Fibroblast of mammary gland (primary cell): ENCODE measurements around the gene FAM83G.

Source experiments
- DNase-seq: peaks from one replicate; pipeline ENCODE4 v3.0.0-alpha.2; 2010; ENCODE audit warnings: low read depth
- H3K4me3 ChIP-seq: 2 replicates; pipeline ENCODE4 v1.5.1; 2011; ENCODE audit warnings: low read depth, mild to moderate bottlenecking, low read length, moderate library complexity; ENCODE audit not compliant: control insufficient read depth
- CTCF ChIP-seq: conservative IDR thresholded peaks from 2 replicates; pipeline ENCODE4 v1.5.1; 2011; ENCODE audit warnings: low read depth, low read length, inconsistent platforms; ENCODE audit not compliant: control insufficient read depth, insufficient read depth

The FAM83G gene

DNA sequence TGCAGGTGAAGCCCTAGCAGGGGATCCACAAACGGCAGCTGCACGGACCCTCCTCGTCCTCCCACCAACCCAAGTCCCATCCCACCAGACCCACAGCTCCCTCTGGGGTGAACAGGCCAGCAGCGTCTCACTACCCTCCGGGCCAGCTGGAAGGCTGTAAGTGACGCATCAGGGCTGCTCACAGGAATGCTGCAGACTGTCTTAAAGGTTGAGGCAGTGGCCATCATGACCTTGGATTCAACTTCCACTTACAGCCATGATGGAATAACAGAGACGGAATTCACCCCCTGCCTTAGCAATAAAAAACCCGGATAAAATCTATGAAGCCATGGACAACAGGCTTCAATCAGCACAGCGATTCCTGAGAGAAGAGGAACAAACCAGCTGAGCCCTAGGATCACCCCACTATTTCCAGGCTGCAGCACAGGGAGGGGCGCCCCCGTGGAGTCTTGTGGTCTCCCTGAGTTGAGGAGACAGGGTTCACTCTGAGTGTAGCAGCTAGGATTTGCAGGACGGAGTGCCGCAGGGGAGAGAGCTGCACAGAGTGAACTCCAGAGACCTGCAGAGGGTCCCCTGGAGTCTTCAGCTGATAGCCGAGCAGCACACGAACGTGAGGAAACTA lies 10.5 kb downstream of the FAM83G start:
- no peak for TF ChIP-seq CTCF
- no peak for DNase-seq
- H3K4me3 ChIP-seq: no peak overlapping the region

DNA sequence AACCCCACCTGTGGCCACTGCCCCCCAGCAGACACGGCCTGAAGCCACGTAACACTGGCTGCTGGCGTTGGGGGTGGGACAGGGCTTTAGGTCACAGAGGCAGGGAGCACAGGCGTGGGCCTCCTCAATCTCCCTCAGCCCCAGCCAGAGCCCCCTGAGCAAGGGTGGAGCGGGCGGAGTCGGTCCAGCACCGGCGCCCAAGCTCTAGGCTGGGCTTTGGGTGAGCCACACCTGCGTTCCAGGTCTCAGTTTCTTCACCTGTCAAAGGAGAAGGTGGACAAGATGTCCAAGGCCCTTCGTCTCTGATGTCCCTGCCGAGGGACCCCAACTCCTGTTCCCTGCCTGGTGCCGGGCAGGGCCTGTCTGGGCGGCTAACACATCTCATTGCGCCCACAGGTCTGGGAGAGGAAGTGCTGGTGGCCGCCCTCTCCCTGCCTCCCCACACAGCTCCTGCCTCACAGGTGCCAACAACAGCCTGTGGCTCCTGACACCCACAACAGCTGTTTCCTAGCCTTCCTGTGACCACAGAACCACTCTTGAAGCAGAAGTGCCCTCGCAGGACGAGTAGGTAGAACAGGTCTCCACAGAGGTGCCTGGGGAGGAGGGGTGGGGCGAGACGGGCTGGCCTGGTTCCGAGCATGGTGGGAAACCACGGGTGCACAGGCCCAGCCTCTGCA lies 12.0 kb downstream of the FAM83G start:
- no peak overlapping the region for H3K4me3 ChIP-seq
- no peak for TF ChIP-seq CTCF
- no peak for DNase-seq

GRCh38 chr17:18991531-18992315 lies 12.8 kb downstream of the FAM83G start:
- DNase-seq: no peak
- no peak overlapping the region for H3K4me3 ChIP-seq
- TF ChIP-seq CTCF: no peak

- H3K4me3 ChIP-seq: no peak overlapping the region
- TF ChIP-seq CTCF: no peak
- no peak for DNase-seq
Observed at GRCh38 chr17:18990331-18990730, 14.2 kb downstream of the FAM83G start.

DNA sequence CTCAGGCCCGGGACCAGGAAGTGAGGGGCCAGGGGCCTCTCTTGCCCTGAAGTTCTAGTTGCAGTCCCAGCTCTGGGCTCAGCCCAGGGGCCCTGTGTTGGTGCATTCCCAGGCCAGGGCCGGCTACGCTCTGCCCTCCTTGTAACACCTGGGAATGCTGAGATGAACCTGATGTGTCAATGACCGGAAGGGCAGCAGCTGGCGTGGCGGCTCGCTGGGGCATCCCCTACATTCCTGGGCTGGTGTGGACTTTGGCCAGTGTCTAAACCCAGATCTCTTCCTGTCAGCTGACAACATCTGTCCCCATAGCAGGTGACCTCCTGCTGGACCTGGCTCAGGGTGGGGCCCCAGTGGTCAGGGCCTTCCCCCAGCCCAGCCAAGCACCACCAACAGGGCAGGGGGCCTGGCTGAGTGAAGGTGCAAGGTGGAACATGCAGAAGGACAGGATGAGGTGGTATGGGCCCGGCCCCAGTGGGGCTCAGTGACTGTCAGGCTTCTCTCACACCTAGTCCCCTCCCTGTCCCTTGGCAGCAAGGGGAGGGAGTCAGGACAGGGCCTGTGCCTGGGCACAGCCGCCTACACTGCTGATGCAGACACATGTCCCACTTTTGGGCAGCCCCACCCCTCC lies 15.9 kb downstream of the FAM83G start:
- no peak for DNase-seq
- no peak for TF ChIP-seq CTCF
- H3K4me3 ChIP-seq: no peak overlapping the region

GRCh38 chr17:18987862-18988545 lies 16.6 kb downstream of the FAM83G start:
- no peak for DNase-seq
- TF ChIP-seq CTCF: no peak
- no peak overlapping the region for H3K4me3 ChIP-seq
